ENCODE data around the gene HOXD11. TPM values are rescaled to one million over a fixed set of nuclear protein-coding genes. Genes with fewer than 3 reads are reported as not detected.

The HOXD11 gene
- 7.6 to 9.1 TPM (median 8.0 TPM) in 5 replicates for total RNA-seq (2022; extraction: Qiagen RNA extraction; ENCODE audit: low read depth)

GRCh38 chr2:176106581-176107539, at the start of gene HOXD11:
Gene HOXD11, plus strand, starts transcription at chr2:176107280. Its CDS starts 76 bp downstream, at chr2:176107356.

GRCh38 chr2:176083796-176084261, 23.3 kb upstream of the HOXD11 start, which contains the start of gene EVX2:
Gene EVX2, minus strand, starts transcription at chr2:176083962. Its CDS starts 186 bp downstream, at chr2:176083776.

GRCh38 chr2:176092270-176093144, 14.6 kb upstream of the HOXD11 start, which contains the start of gene HOXD13:
Gene HOXD13, plus strand, starts transcription at chr2:176092721. Its CDS starts 170 bp downstream, at chr2:176092891.

GRCh38 chr2:176099728-176100546, 7.1 kb upstream of the HOXD11 start, which contains the start of gene HOXD12:
Gene HOXD12, plus strand, starts transcription at chr2:176099795. Its CDS starts 7 bp downstream, at chr2:176099802.

GRCh38 chr2:176115883-176116813, 9.1 kb downstream of the HOXD11 start, which contains the start of gene HOXD10:
Gene HOXD10, plus strand, starts transcription at chr2:176116778. Its CDS starts 56 bp downstream, at chr2:176116834.

GRCh38 chr2:176122683-176123410, 15.8 kb downstream of the HOXD11 start, which contains the start of gene HOXD9:
Gene HOXD9, plus strand, starts transcription at chr2:176122719. Its CDS starts 50 bp downstream, at chr2:176122769.

GRCh38 chr2:176128982-176129796, 22.1 kb downstream of the HOXD11 start, which contains the start of gene HOXD8:
Gene HOXD8, plus strand, starts transcription at chr2:176129705. Its CDS starts 662 bp downstream, at chr2:176130367.

GRCh38 chr2:176151442-176152287, 44.6 kb downstream of the HOXD11 start, which contains the start of gene HOXD4:
Gene HOXD4, plus strand, starts transcription at chr2:176151550. Its CDS starts 84 bp downstream, at chr2:176151634.

GRCh38 chr2:176156807-176157498, 49.9 kb downstream of the HOXD11 start, which contains the start of gene HOXD3:
Gene HOXD3, plus strand, starts transcription at chr2:176157307. Its CDS starts 11,808 bp downstream, at chr2:176169115.

Other genes with a start within 250 kb of the HOXD11 start
- 9.6 to 14.8 TPM (median 13.3 TPM) in 5 replicates for gene LNPK, start 105.0 kb upstream of the HOXD11 start, total RNA-seq (2022; extraction: Qiagen RNA extraction; ENCODE audit: low read depth)
- gene EVX2, start 23.3 kb upstream of the HOXD11 start, total RNA-seq (2022; extraction: Qiagen RNA extraction; ENCODE audit: low read depth): 0.02 TPM in 1 of 5 replicates, not detected in the others
- gene HOXD13, start 14.6 kb upstream of the HOXD11 start, total RNA-seq (2022; extraction: Qiagen RNA extraction; ENCODE audit: low read depth): 0.15 to 0.29 TPM (median 0.16 TPM) in 5 replicates
- gene HOXD12, start 7.5 kb upstream of the HOXD11 start, total RNA-seq (2022; extraction: Qiagen RNA extraction; ENCODE audit: low read depth): not detected in 5 replicates
- gene HOXD10, start 9.5 kb downstream of the HOXD11 start, total RNA-seq (2022; extraction: Qiagen RNA extraction; ENCODE audit: low read depth): 5.5 to 7.4 TPM (median 7.3 TPM) in 5 replicates
- 1.0 to 1.7 TPM (median 1.2 TPM) in 5 replicates for gene HOXD9, start 15.4 kb downstream of the HOXD11 start, total RNA-seq (2022; extraction: Qiagen RNA extraction; ENCODE audit: low read depth)
- 2.9 to 5.5 TPM (median 5.4 TPM) in 5 replicates for gene HOXD8, start 22.4 kb downstream of the HOXD11 start, total RNA-seq (2022; extraction: Qiagen RNA extraction; ENCODE audit: low read depth)
- 0.29 to 0.66 TPM (median 0.49 TPM) in 5 replicates for gene HOXD4, start 44.3 kb downstream of the HOXD11 start, total RNA-seq (2022; extraction: Qiagen RNA extraction; ENCODE audit: low read depth)
- 0.14 to 0.33 TPM (median 0.21 TPM) in 4 of 5 replicates, not detected in the other for gene HOXD3, start 50.0 kb downstream of the HOXD11 start, total RNA-seq (2022; extraction: Qiagen RNA extraction; ENCODE audit: low read depth)
- 0.12 to 0.44 TPM (median 0.21 TPM) in 5 replicates for gene HOXD1, start 81.4 kb downstream of the HOXD11 start, total RNA-seq (2022; extraction: Qiagen RNA extraction; ENCODE audit: low read depth)
- gene MTX2, start 162.2 kb downstream of the HOXD11 start, total RNA-seq (2022; extraction: Qiagen RNA extraction; ENCODE audit: low read depth): 38.5 to 48.7 TPM (median 43.8 TPM) in 5 replicates

All from A549 treated with RU486 at 1 μM for 4 hours (cell line).